IPS DF 6.9 (cell line): ENCODE results near the gene GPR22.

ENCODE experiments used
- DNase-seq: peaks from one replicate; pipeline ENCODE4 v3.0.0-alpha.2; 2013; ENCODE audit warnings: low read depth, low spot score
- H3K27ac ChIP-seq: one replicate; pipeline ENCODE4 v1.5.1; 2013; ENCODE audit warnings: low read length, control low read depth
- H3K27me3 ChIP-seq: 2 replicates; pipeline ENCODE4 v1.6.1; 2013; ENCODE audit warnings: mild to moderate bottlenecking, low read length; ENCODE audit not compliant: control insufficient read depth, insufficient read depth
- H3K36me3 ChIP-seq: 2 replicates; pipeline ENCODE4 v1.6.1; 2013; ENCODE audit warnings: low read length; ENCODE audit not compliant: control insufficient read depth, insufficient read depth
- H3K4me1 ChIP-seq: 2 replicates; pipeline ENCODE4 v1.6.1; 2013; ENCODE audit warnings: low read length; ENCODE audit not compliant: control insufficient read depth, insufficient read depth
- H3K4me3 ChIP-seq: 2 replicates; pipeline ENCODE4 v1.5.1; 2013; ENCODE audit warnings: mild to moderate bottlenecking, low read length
- H3K9me3 ChIP-seq: 2 replicates; pipeline ENCODE4 v1.6.1; 2013; ENCODE audit warnings: low read length, inconsistent platforms; ENCODE audit not compliant: control insufficient read depth, insufficient read depth
- WGBS: extraction: QIAGEN DNeasy Blood & Tissue Kit; methylation state at CpG from one replicate; pipeline ENCODE4 v1.1.7; 2013; ENCODE audit warnings: mixed read lengths, missing lambda C conversion rate; ENCODE audit not compliant: insufficient read length, insufficient coverage; 5-methylcytosine and 5-hydroxymethylcytosine counted together

The GPR22 gene

DNA sequence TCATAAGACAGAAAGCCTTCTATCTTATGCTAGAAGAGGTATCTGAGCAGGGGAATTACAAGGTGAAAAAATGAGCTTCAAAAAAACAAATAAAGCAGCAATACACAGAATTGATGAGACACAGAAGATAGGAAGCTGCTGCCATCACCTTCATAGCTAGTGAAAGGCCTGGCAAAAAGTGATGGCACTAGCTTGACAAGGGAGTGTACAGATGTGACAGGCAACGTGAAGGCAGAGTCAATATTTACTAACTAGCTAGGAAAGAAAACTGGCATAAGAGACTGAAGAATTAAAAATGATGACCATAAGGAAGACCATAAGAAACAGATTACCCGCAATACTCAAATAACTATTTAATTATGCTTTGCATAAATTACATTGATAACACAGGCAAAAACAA is 9.4 kb downstream of the GPR22 start:
- WGBS, result no CpG with 5 or more reads among the region's 2 CpGs
- no peaks in the 10 kb centered on the region for H3K36me3 ChIP-seq
- H3K27ac ChIP-seq, result no peak overlapping the region

DNA sequence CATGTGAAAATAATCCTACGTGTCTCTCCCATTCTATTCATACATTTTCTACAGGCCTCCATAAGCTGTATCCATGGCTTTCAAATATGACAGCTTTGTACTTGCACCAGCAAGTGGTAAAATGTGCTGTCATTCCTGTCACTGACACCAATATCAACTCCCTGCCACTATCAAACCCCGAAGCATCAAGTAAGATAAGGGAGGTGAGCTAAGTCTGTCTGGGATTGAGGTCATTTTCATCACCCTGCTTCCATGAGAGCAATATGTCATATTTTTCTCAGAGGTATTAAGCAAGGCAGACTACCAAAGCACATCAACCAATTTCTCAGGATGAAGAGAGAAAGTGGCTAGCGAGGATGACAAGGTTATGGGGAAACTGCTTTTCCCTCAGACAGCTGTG is 11.1 kb downstream of the GPR22 start:
- H3K27me3 ChIP-seq, result no peaks in the 10 kb centered on the region
- no peaks in the 10 kb centered on the region for H3K4me1 ChIP-seq
- H3K4me3 ChIP-seq, result no peak overlapping the region
- no peaks in the 10 kb centered on the region for H3K36me3 ChIP-seq
- DNase-seq, result no peak
- no peak overlapping the region for H3K27ac ChIP-seq
- no CpG with 5 or more reads among the region's 3 CpGs for WGBS
- no peaks in the 10 kb centered on the region for H3K9me3 ChIP-seq

More for the DNA sequence above, 9.4 kb downstream of the GPR22 start:
- DNase-seq, result no peak
- H3K27me3 ChIP-seq, result no peaks in the 10 kb centered on the region
- H3K9me3 ChIP-seq, result no peaks in the 10 kb centered on the region
- no peaks in the 10 kb centered on the region for H3K4me1 ChIP-seq
- no peak overlapping the region for H3K4me3 ChIP-seq

- Histone ChIP-seq H3K27me3 (no peaks in the 10 kb centered on the region), H3K9me3 (no peaks in the 10 kb centered on the region), H3K4me1 (no peaks in the 10 kb centered on the region), H3K36me3 (no peaks in the 10 kb centered on the region), H3K4me3 (no peak overlapping the region), H3K27ac (no peak overlapping the region)
- DNase-seq, result no peak
- WGBS, result 100% methylated on average over 1 of the region's 1 CpG
Measured at GRCh38 chr7:107482571-107482970, 12.7 kb downstream of the GPR22 start.

DNA sequence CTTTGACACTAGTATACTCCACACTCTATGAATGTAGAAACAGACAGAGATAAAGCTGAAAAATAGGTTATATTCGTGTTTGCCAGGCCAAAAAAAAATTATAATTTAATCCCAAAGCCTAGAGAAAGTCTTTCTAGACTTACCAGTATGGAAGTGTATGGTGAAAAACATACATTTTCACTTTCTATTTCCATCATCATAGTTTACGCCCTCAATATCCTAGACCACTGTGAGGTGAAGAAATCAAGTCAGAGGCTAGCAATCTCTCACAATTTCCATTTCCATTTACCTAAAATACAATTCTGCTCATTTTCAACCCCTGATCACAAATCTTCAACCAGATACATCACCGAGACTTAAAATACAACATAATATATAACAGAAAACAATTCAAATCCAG is 16.2 kb downstream of the GPR22 start:
- DNase-seq, result no peak
- Histone ChIP-seq H3K9me3 (no peaks in the 10 kb centered on the region), H3K27ac (no peak overlapping the region), H3K27me3 (no peaks in the 10 kb centered on the region), H3K4me3 (no peak overlapping the region), H3K36me3 (no peaks in the 10 kb centered on the region), H3K4me1 (no peaks in the 10 kb centered on the region)
- 100% methylated on average over 1 of the region's 3 CpGs for WGBS

DNA sequence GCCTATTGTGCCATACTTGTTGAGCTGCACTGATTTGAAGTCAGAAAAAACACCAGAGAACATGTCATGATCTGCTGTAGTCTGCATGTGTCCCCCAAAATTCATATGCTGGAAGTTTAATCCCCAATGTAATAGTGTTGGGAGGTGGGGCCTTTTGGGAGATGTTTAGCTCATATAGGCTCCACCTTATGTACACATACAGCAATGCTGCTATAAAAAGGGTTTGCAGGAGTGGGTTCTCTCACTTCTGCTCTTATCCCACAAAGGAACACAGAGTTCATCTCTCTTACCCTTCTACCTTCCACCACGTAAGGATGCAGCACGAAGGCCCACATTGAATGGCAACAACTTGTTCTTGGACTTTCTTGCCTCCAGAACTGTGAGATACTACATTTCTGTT is 23.0 kb downstream of the GPR22 start:
- Histone ChIP-seq H3K4me1 (no peaks in the 10 kb centered on the region), H3K4me3 (no peak overlapping the region), H3K27ac (no peak overlapping the region), H3K9me3 (no peaks in the 10 kb centered on the region), H3K27me3 (no peaks in the 10 kb centered on the region), H3K36me3 (no peaks in the 10 kb centered on the region)
- no peak for DNase-seq
- no CpG with 5 or more reads among the region's 2 CpGs for WGBS

DNA sequence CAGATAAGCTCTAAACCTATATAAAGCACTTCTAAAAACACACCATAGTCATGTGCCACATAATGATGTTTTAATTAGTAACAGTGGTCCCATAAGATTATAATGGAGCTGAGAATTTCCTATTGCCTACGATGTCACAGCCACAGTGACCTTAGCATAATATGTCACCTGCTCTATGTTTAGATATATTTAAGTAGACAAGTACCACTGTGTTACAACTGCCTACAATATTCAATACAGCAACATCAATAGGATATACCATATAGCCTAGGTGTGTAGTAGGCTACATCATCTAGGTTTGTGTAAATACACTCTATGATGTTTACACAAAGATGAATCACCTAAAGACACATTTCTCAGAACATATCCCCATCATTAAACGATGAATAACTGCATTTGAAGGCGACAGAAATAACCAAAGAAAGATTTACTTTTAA is 24.5 kb downstream of the GPR22 start:
- Histone ChIP-seq H3K27me3 (no peaks in the 10 kb centered on the region), H3K27ac (no peak overlapping the region), H3K36me3 (no peaks in the 10 kb centered on the region), H3K4me1 (no peaks in the 10 kb centered on the region), H3K4me3 (no peak overlapping the region), H3K9me3 (no peaks in the 10 kb centered on the region)
- no CpG with 5 or more reads among the region's 3 CpGs for WGBS
- no peak for DNase-seq

DNA sequence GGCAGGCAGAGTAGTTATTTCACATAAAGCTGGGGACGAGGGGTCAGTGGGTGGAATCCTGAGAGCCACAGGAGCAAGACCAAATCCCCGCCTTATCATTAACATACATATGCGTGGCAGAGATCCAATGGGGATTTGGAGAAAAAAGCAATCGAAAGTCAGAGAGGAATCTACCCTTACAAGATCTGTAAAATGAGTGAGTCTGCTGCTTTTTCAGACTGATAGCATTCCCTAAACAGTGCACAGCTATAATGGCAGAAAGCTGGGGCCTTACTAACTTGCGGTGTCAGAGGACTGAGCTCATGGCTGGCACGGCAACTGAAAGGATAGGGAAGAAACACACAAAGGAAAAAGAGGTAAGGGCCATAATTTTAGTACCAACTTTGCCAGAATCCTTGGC is 25.0 kb downstream of the GPR22 start:
- H3K27me3 ChIP-seq, result no peaks in the 10 kb centered on the region
- no peak overlapping the region for H3K4me3 ChIP-seq
- H3K9me3 ChIP-seq, result no peaks in the 10 kb centered on the region
- WGBS, result no CpG with 5 or more reads among the region's 6 CpGs
- H3K4me1 ChIP-seq, result no peaks in the 10 kb centered on the region
- no peak for DNase-seq
- H3K36me3 ChIP-seq, result no peaks in the 10 kb centered on the region
- no peak overlapping the region for H3K27ac ChIP-seq

- no peak for DNase-seq
- Histone ChIP-seq H3K27me3 (no peaks in the 10 kb centered on the region), H3K36me3 (no peaks in the 10 kb centered on the region), H3K9me3 (no peaks in the 10 kb centered on the region), H3K4me1 (no peaks in the 10 kb centered on the region), H3K27ac (no peak overlapping the region), H3K4me3 (no peak overlapping the region)
Measured at GRCh38 chr7:107495516-107495915, 25.7 kb downstream of the GPR22 start.

- Histone ChIP-seq H3K9me3 (no peaks in the 10 kb centered on the region), H3K27me3 (no peaks in the 10 kb centered on the region), H3K4me1 (no peaks in the 10 kb centered on the region), H3K4me3 (no peak overlapping the region), H3K36me3 (no peaks in the 10 kb centered on the region), H3K27ac (no peak overlapping the region)
- DNase-seq, result no peak
- WGBS, result no CpG with 5 or more reads among the region's 4 CpGs
Measured at GRCh38 chr7:107499731-107500130, 29.9 kb downstream of the GPR22 start.

- no peak for DNase-seq
- Histone ChIP-seq H3K36me3 (no peaks in the 10 kb centered on the region), H3K9me3 (no peaks in the 10 kb centered on the region), H3K4me1 (no peaks in the 10 kb centered on the region), H3K27me3 (no peaks in the 10 kb centered on the region), H3K4me3 (no peak overlapping the region), H3K27ac (no peak overlapping the region)
- no CpG with 5 or more reads among the region's 1 CpG for WGBS
Measured at GRCh38 chr7:107501593-107501992, 31.7 kb downstream of the GPR22 start.

GRCh38 chr7:107502154-107502553 is 32.3 kb downstream of the GPR22 start:
- WGBS, result no CpG with 5 or more reads among the region's 3 CpGs
- DNase-seq, result no peak
- Histone ChIP-seq H3K27ac (no peak overlapping the region), H3K4me1 (no peaks in the 10 kb centered on the region), H3K27me3 (no peaks in the 10 kb centered on the region), H3K36me3 (no peaks in the 10 kb centered on the region), H3K9me3 (no peaks in the 10 kb centered on the region), H3K4me3 (no peak overlapping the region)
